Tibial nerve (tissue), 4 donors: ENCODE measurements around the gene EPB41L1. TPM values are rescaled to one million over a fixed set of nuclear protein-coding genes. Genes with fewer than 3 reads are reported as not detected.

ENCODE experiments used
- DNase-seq, 2 donors: peaks; one replicate each; pipeline ENCODE4 v3.0.0-alpha.2; 2019; ENCODE audit warnings: low spot score in 2 of 2
- H3K27ac ChIP-seq, 4 donors: fragments of 200-600 bp; sonication (generic) in 3 of 4; one replicate each; pipeline ENCODE4 v1.5.1; 2017 to 2019; ENCODE audit warnings: mild to moderate bottlenecking in 1 of 4
- H3K27me3 ChIP-seq, 2 donors: fragments of 200-600 bp; sonication (generic) in 1 of 2; one replicate each; pipeline versions ENCODE4 v1.5.1 to v1.6.0; 2017 to 2019
- H3K36me3 ChIP-seq, 3 donors: fragments of 200-600 bp; sonication (generic); one replicate each; pipeline ENCODE4 v1.5.1; 2018 to 2019
- H3K4me1 ChIP-seq, 4 donors: fragments of 200-600 bp; sonication (generic) in 3 of 4; one replicate each; pipeline ENCODE4 v1.5.1; 2017 to 2019
- H3K4me3 ChIP-seq, 4 donors: fragments of 200-600 bp; sonication (generic) in 3 of 4; one replicate each; pipeline ENCODE4 v1.5.1; 2017 to 2019; ENCODE audit warnings: mild to moderate bottlenecking in 1 of 4, moderate library complexity in 1 of 4
- H3K9me3 ChIP-seq, 4 donors: fragments of 200-600 bp; sonication (generic) in 3 of 4; one replicate each; pipeline ENCODE4 v1.5.1; 2017 to 2019
- CTCF ChIP-seq, 5 experiments: fragments of 200-600 bp in 3 of 5; fragments of 450-650 bp in 2 of 5; sonication (generic) in 3 of 5; IDR thresholded peaks; one replicate each; pipeline ENCODE4 v1.5.1; 2016 to 2019; ENCODE audit warnings: antibody characterized with exemption in 5 of 5, mild to moderate bottlenecking in 3 of 5, moderate library complexity in 2 of 5
- EP300 ChIP-seq, 2 donors: sonication (generic); formaldehyde crosslinking; IDR thresholded peaks; one replicate each; pipeline ENCODE4 v1.6.1; 2017; ENCODE audit warnings: antibody characterized with exemption in 2 of 2, mild to moderate bottlenecking in 1 of 2
- POLR2A ChIP-seq, 2 donors: fragments of 450-650 bp; IDR thresholded peaks; one replicate each; pipeline ENCODE4 v1.6.1; 2017; ENCODE audit warnings: antibody characterized with exemption in 2 of 2, mild to moderate bottlenecking in 2 of 2, moderate library complexity in 2 of 2
- WGBS, 2 donors: methylation state at CpG; one replicate each; pipeline ENCODE4 v1.1.5; 2018; 5-methylcytosine and 5-hydroxymethylcytosine counted together
- total RNA-seq, 4 donors: library from RNA; depleted of rRNA; stranded (reverse); fragments of >200 nt; gene quantifications; one replicate each; pipeline ENCODE4 v1.1.0, GENCODE V29; 2016

EPB41L1 gene
- total RNA-seq, 4 donors from 2014 or later, result 19.9 to 55.3 (median 30.8) TPM

- 21% methylated on average over 11 of the region's 11 CpGs for WGBS, 2 donors
- TF ChIP-seq POLR2A (IDR thresholded peaks at IDR 0.05) (no peak), CTCF (IDR thresholded peaks at IDR 0.05) (no peak), EP300 (IDR thresholded peaks at IDR 0.05) (no peak)
Observed at GRCh38 chr20:36173451-36173933, 19.0 kb downstream of the EPB41L1 start.

GRCh38 chr20:36175016-36175415, 20.5 kb downstream of the EPB41L1 start:
- TF ChIP-seq POLR2A (IDR thresholded peaks at IDR 0.05), result no peak
- no peak for TF ChIP-seq CTCF (IDR thresholded peaks at IDR 0.05)
- TF ChIP-seq EP300 (IDR thresholded peaks at IDR 0.05), result no peak
- Histone ChIP-seq H3K36me3 (peaks cover 0 to 53% (median 0%) of the 10 kb centered on the region in 3 donors), H3K9me3 (no peaks in the 10 kb centered on the region), H3K27ac (no peak overlapping the region), H3K27me3 (no peaks in the 10 kb centered on the region), H3K4me1 (peaks cover 0 to 16% (median 0%) of the 10 kb centered on the region in 4 donors), H3K4me3 (no peak overlapping the region)
- WGBS, 2 donors, result 94 to 96% methylated on average over 5 of the region's 5 CpGs
- no peak for DNase-seq

More at GRCh38 chr20:36173451-36173933, 19.0 kb downstream of the EPB41L1 start:
- peaks cover 0 to 45% (median 0%) of the 10 kb centered on the region in 3 donors for H3K36me3 ChIP-seq
- no peak overlapping the region for H3K27ac ChIP-seq
- peaks cover 0 to 16% (median 0%) of the 10 kb centered on the region in 4 donors for H3K4me1 ChIP-seq
- no peaks in the 10 kb centered on the region for H3K9me3 ChIP-seq
- H3K4me3 ChIP-seq, result no peak overlapping the region
- DNase-seq, result no peak
- no peaks in the 10 kb centered on the region for H3K27me3 ChIP-seq

- Histone ChIP-seq H3K27ac (no peak overlapping the region), H3K4me1 (peaks cover 0 to 16% (median 0%) of the 10 kb centered on the region in 4 donors), H3K36me3 (peaks cover 0 to 58% (median 0%) of the 10 kb centered on the region in 3 donors), H3K4me3 (no peak overlapping the region), H3K27me3 (no peaks in the 10 kb centered on the region), H3K9me3 (no peaks in the 10 kb centered on the region)
- TF ChIP-seq EP300 (IDR thresholded peaks at IDR 0.05) (no peak), CTCF (IDR thresholded peaks at IDR 0.05) (no peak), POLR2A (IDR thresholded peaks at IDR 0.05) (no peak)
- WGBS, 2 donors, result 91 to 93% methylated on average over 9 to 10 of the region's 10 CpGs
- DNase-seq, result no peak
Observed at GRCh38 chr20:36175475-36175995, 21.0 kb downstream of the EPB41L1 start.

- H3K36me3 ChIP-seq, result peaks cover 0 to 74% (median 0%) of the 10 kb centered on the region in 3 donors
Observed at GRCh38 chr20:36177716-36178115, 23.2 kb downstream of the EPB41L1 start.

More at GRCh38 chr20:36177716-36178115, 23.2 kb downstream of the EPB41L1 start:
- H3K9me3 ChIP-seq, result no peaks in the 10 kb centered on the region
- peaks cover 0 to 12% (median 0%) of the 10 kb centered on the region in 4 donors for H3K4me1 ChIP-seq
- no peak for DNase-seq
- TF ChIP-seq POLR2A (IDR thresholded peaks at IDR 0.05) (no peak), CTCF (IDR thresholded peaks at IDR 0.05) (no peak), EP300 (IDR thresholded peaks at IDR 0.05) (no peak)
- 89 to 96% methylated on average over 7 of the region's 7 CpGs for WGBS, 2 donors
- H3K27me3 ChIP-seq, result no peaks in the 10 kb centered on the region
- H3K27ac ChIP-seq, result no peak overlapping the region
- no peak overlapping the region for H3K4me3 ChIP-seq
